Smooth muscle cell (in vitro differentiated cells): ENCODE measurements around the gene KIAA1671. TPM values are rescaled to one million over a fixed set of nuclear protein-coding genes. Genes with fewer than 3 reads are reported as not detected.

Experiments
- DNase-seq: peaks from one replicate; lab custom pipeline; 2025; ENCODE audit not compliant: unreplicated experiment; lab: John Stamatoyannopoulos, UW
- H2AFZ ChIP-seq: fragments of 200-600 bp; sonication (generic); 2 replicates; pipeline ENCODE4 v1.6.0; 2016; ENCODE audit warnings: antibody characterized with exemption, low read depth, mild to moderate bottlenecking
- H3F3A ChIP-seq: fragments of 200-600 bp; sonication (generic); 2 replicates; pipeline ENCODE4 v1.6.0; 2017; ENCODE audit warnings: antibody characterized with exemption, low read depth
- H3K27ac ChIP-seq: fragments of 200-600 bp; sonication (generic); 2 replicates; pipeline ENCODE4 v1.5.1; 2016; ENCODE audit warnings: low read depth, mild to moderate bottlenecking
- H3K27me3 ChIP-seq: fragments of 200-600 bp; sonication (generic); 2 replicates; pipeline ENCODE4 v1.6.1; 2016; ENCODE audit warnings: low read depth, mild to moderate bottlenecking
- H3K36me3 ChIP-seq: fragments of 200-600 bp; sonication (generic); 2 replicates; pipeline ENCODE4 v1.5.1; 2016; ENCODE audit warnings: low read depth
- H3K4me1 ChIP-seq: fragments of 200-600 bp; sonication (generic); 2 replicates; pipeline ENCODE4 v1.5.1; 2016; ENCODE audit warnings: low read depth
- H3K4me2 ChIP-seq: fragments of 200-600 bp; sonication (generic); 2 replicates; pipeline ENCODE4 v1.6.0; 2016; ENCODE audit warnings: mild to moderate bottlenecking
- H3K4me3 ChIP-seq: fragments of 200-600 bp; sonication (generic); 2 replicates; pipeline ENCODE4 v1.5.1; 2016; ENCODE audit warnings: mild to moderate bottlenecking
- H3K79me2 ChIP-seq: fragments of 200-600 bp; sonication (generic); 2 replicates; pipeline ENCODE4 v1.6.0; 2016; ENCODE audit warnings: low read depth, mild to moderate bottlenecking
- H3K9ac ChIP-seq: fragments of 200-600 bp; sonication (generic); 2 replicates; pipeline ENCODE4 v1.6.0; 2016; ENCODE audit warnings: low read depth
- H3K9me3 ChIP-seq: fragments of 200-600 bp; sonication (generic); replicated peaks from 2 replicates; pipeline ENCODE4 v1.5.1; 2016; ENCODE audit warnings: low read depth
- H4K20me1 ChIP-seq: fragments of 200-600 bp; sonication (generic); 2 replicates; pipeline ENCODE4 v1.6.0; 2016; ENCODE audit warnings: low read depth
- CTCF ChIP-seq: fragments of 200-600 bp; sonication (generic); IDR thresholded peaks from 2 replicates; pipeline ENCODE4 v1.5.1; 2017; ENCODE audit warnings: borderline replicate concordance, mild to moderate bottlenecking, antibody characterized with exemption; ENCODE audit not compliant: insufficient read depth, poor library complexity, severe bottlenecking
- WGBS: methylation state at CpG from one replicate; pipeline ENCODE4 v1.1.7; 2016; ENCODE audit warnings: low lambda C conversion rate; 5-methylcytosine and 5-hydroxymethylcytosine counted together
- polyA plus RNA-seq: library from polyadenylated mRNA; unstranded; fragments of >200 nt; fragmentation: Nextera tagmentation; extraction: Ambion mirVana; gene quantifications from 2 replicates; pipeline ENCODE4 v1.2.1, GENCODE V29; 2016
- total RNA-seq: library from RNA; depleted of rRNA; stranded (reverse); fragments of >200 nt; gene quantifications from 2 replicates; pipeline ENCODE4 v1.2.3, GENCODE V29; 2014

KIAA1671 gene
- total and polyA plus RNA-seq, 2 experiments from 2014 or later: 1.7 to 7.6 TPM

- no peak overlapping the region for H3K4me3 ChIP-seq
- H3F3A ChIP-seq: peaks cover 17% of the 10 kb centered on the region
- H3K4me2 ChIP-seq: no peak overlapping the region
- no peak for DNase-seq
- no peak for TF ChIP-seq CTCF
- no peak overlapping the region for H3K27ac ChIP-seq
- H3K4me1 ChIP-seq: peaks cover 6% of the 10 kb centered on the region
- H2AFZ ChIP-seq: no peak overlapping the region
- no peaks in the 10 kb centered on the region for H3K36me3 ChIP-seq
- H4K20me1 ChIP-seq: no peaks in the 10 kb centered on the region
- no peaks in the 10 kb centered on the region for H3K79me2 ChIP-seq
- WGBS: 90% methylated on average over 7 of the region's 9 CpGs
- H3K27me3 ChIP-seq: no peaks in the 10 kb centered on the region
- no peak overlapping the region for H3K9ac ChIP-seq
- no peaks in the 10 kb centered on the region for H3K9me3 ChIP-seq
Observed at GRCh38 chr22:25028841-25029141, 76.3 kb downstream of the KIAA1671 start.

- Histone ChIP-seq H4K20me1 (no peaks in the 10 kb centered on the region), H2AFZ (no peak overlapping the region), H3K36me3 (no peaks in the 10 kb centered on the region), H3K4me1 (peaks cover 6% of the 10 kb centered on the region), H3K27ac (no peak overlapping the region), H3K4me2 (no peak overlapping the region), H3K27me3 (no peaks in the 10 kb centered on the region), H3K9ac (no peak overlapping the region), H3K79me2 (no peaks in the 10 kb centered on the region), H3K9me3 (no peaks in the 10 kb centered on the region), H3K4me3 (no peak overlapping the region), H3F3A (peaks cover 17% of the 10 kb centered on the region)
- TF ChIP-seq CTCF: no peak
- 98% methylated on average over 18 of the region's 18 CpGs for WGBS
- no peak for DNase-seq
Observed at GRCh38 chr22:25029181-25029580, 76.7 kb downstream of the KIAA1671 start.

DNA sequence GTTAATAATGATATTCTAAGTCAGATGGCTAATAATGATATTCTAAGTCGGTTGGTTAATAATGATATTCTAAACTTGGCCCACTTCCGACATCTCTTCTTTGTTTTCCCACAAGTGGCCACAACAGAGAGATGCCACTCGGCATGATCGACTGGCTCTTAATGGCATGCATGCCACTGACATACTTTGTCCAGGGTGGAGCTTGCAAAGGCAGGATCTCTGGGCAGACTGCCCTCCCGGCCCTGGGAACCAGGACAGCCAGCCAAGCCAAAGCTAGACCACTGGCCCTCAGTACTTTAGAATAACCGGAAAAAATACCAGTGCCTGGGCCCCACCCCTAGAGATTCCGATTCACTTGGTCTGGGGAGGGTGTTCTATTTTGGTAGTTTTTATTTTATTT, 78.1 kb downstream of the KIAA1671 start:
- no peak for DNase-seq
- Histone ChIP-seq H3K36me3 (no peaks in the 10 kb centered on the region), H3K79me2 (no peaks in the 10 kb centered on the region), H3F3A (peaks cover 14% of the 10 kb centered on the region), H3K27me3 (no peaks in the 10 kb centered on the region), H3K9ac (no peak overlapping the region), H3K4me3 (no peak overlapping the region), H4K20me1 (no peaks in the 10 kb centered on the region), H3K9me3 (no peaks in the 10 kb centered on the region), H3K4me2 (no peak overlapping the region), H3K4me1 (peaks cover 6% of the 10 kb centered on the region), H3K27ac (no peak overlapping the region), H2AFZ (no peak overlapping the region)
- no peak for TF ChIP-seq CTCF
- WGBS: 93% methylated on average over 7 of the region's 7 CpGs

DNA sequence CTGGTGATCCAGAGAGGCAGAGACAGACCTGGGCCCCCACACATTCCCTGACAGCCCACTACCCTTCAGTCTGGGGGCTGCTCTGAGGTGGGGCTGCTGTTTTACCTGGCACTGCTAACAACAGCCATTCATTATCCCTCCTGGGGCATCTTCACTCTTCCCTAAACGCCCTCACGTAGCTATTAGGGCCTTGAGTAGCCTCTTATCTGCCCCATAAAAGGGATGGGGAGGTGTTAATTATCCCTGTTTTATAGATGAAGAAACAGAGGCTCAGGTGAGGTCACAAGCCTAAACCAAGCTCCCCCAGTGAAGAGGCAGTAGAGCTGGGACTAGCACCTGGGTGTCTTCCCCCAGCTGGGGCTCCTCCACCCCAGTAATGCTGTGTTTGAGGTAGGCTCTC, 79.5 kb downstream of the KIAA1671 start:
- no peaks in the 10 kb centered on the region for H3K79me2 ChIP-seq
- H3K4me2 ChIP-seq: no peak overlapping the region
- no peak overlapping the region for H2AFZ ChIP-seq
- H4K20me1 ChIP-seq: no peaks in the 10 kb centered on the region
- H3K36me3 ChIP-seq: no peaks in the 10 kb centered on the region
- H3K27me3 ChIP-seq: no peaks in the 10 kb centered on the region
- no peak overlapping the region for H3K4me3 ChIP-seq
- no peak overlapping the region for H3K9ac ChIP-seq
- WGBS: 73% methylated on average over 2 of the region's 2 CpGs
- no peaks in the 10 kb centered on the region for H3K9me3 ChIP-seq
- no peak for TF ChIP-seq CTCF
- DNase-seq: no peak
- peaks cover under 1% of the 10 kb centered on the region for H3K4me1 ChIP-seq
- peaks cover 5% of the 10 kb centered on the region for H3F3A ChIP-seq
- H3K27ac ChIP-seq: no peak overlapping the region
